Activated CD4-positive, alpha-beta T cell treated with anti-CD3 and anti-CD28 coated beads, Interleukin-10, Interleukin-2, amounts not matched to agents 100 ng/mL and 50 ng/mL, durations not matched to agents 16 hours and 8 hours (primary cell): Measurements from ENCODE around the gene EEPD1.

ENCODE experiments used
- DNase-seq: peaks from one replicate; pipeline ENCODE4 v3.0.0-alpha.2; 2020

The EEPD1 gene

GRCh38 chr7:36283181-36283580, 130.1 kb downstream of the EEPD1 start:
- DNase-seq, result peak; percentile 38

- DNase-seq, result peak; percentile 48
Observed at GRCh38 chr7:36283711-36284130, 130.7 kb downstream of the EEPD1 start.

GRCh38 chr7:36284456-36285090, 131.5 kb downstream of the EEPD1 start:
- peak; percentile 45 for DNase-seq

GRCh38 chr7:36285276-36285675, 132.2 kb downstream of the EEPD1 start:
- no peak for DNase-seq

- DNase-seq, result peak; percentile 92
Observed at GRCh38 chr7:36286226-36286625, 133.2 kb downstream of the EEPD1 start.

GRCh38 chr7:36286688-36287087, 133.6 kb downstream of the EEPD1 start:
- DNase-seq, result no peak

GRCh38 chr7:36287371-36288241, 134.6 kb downstream of the EEPD1 start:
- peak; percentile 88 for DNase-seq

GRCh38 chr7:36288501-36288900, 135.4 kb downstream of the EEPD1 start:
- no peak for DNase-seq

- no peak for DNase-seq
Observed at GRCh38 chr7:36289833-36290661, 137.0 kb downstream of the EEPD1 start.

GRCh38 chr7:36291387-36292316, 138.6 kb downstream of the EEPD1 start:
- DNase-seq, result peak; percentile 75

GRCh38 chr7:36295090-36295489, 142.0 kb downstream of the EEPD1 start:
- no peak for DNase-seq

GRCh38 chr7:36296284-36296683, 143.2 kb downstream of the EEPD1 start:
- DNase-seq, result no peak

GRCh38 chr7:36297364-36298009, 144.4 kb downstream of the EEPD1 start:
- no peak for DNase-seq

- DNase-seq, result no peak
Observed at GRCh38 chr7:36298106-36298505, 145.1 kb downstream of the EEPD1 start.

- no peak for DNase-seq
Observed at GRCh38 chr7:36299223-36299774, 146.2 kb downstream of the EEPD1 start.

GRCh38 chr7:36299823-36300341, 146.8 kb downstream of the EEPD1 start:
- DNase-seq, result no peak

GRCh38 chr7:36300696-36301350, 147.8 kb downstream of the EEPD1 start:
- DNase-seq, result no peak

GRCh38 chr7:36301914-36302771, 149.1 kb downstream of the EEPD1 start:
- no peak for DNase-seq
